ENCODE data around the gene UBE2R2. TPM values are rescaled to one million over a fixed set of nuclear protein-coding genes. Genes with fewer than 3 reads are reported as not detected.

Gene UBE2R2
- total RNA-seq, 4 donors from 2014 or later = 32.5 to 47.3 (median 41.9) TPM

GRCh38 chr9:33921967-33922895, 105.3 kb downstream of the UBE2R2 start:
- Histone ChIP-seq H3K4me1 (peaks cover 14 to 19% of the 10 kb centered on the region in 2 donors), H3K4me3 (no peak overlapping the region), H3K9me3 (no peaks in the 10 kb centered on the region), H3K27ac (peak overlapping the region in 2 of 4 donors; percentile 15 to 38), H3K27me3 (no peaks in the 10 kb centered on the region), H3K36me3 (peaks cover 0 to 57% of the 10 kb centered on the region in 2 donors)
- ATAC-seq = no peak
- DNase-seq = no peak
- in situ Hi-C loops (cut with MboI; ENCODE audit: low sequenced_read_pairs in 4 of 4) (no loop called here), intact Hi-C loops (cut with DNase I; ENCODE audit: low total_unique reads) (no loop called here)
- peak in 4 of 5 experiments; percentile 34 to 58 (median 45) for TF ChIP-seq CTCF (IDR thresholded peaks at IDR 0.05 in 4 of 5, conservative IDR thresholded peaks at IDR 0.05 in 1 of 5)
- no peak for TF ChIP-seq POLR2A (IDR thresholded peaks at IDR 0.05)

- H3K9me3 ChIP-seq = no peaks in the 10 kb centered on the region
- no peak overlapping the region for H3K4me3 ChIP-seq
- H3K4me1 ChIP-seq = peaks cover 14 to 19% of the 10 kb centered on the region in 2 donors
- intact Hi-C loops (cut with DNase I; ENCODE audit: low total_unique reads) (no loop called here), in situ Hi-C loops (cut with MboI; ENCODE audit: low sequenced_read_pairs in 4 of 4) (no loop called here)
- no peak for ATAC-seq
- no peak for DNase-seq
- TF ChIP-seq POLR2A (IDR thresholded peaks at IDR 0.05) = no peak
- TF ChIP-seq CTCF (IDR thresholded peaks at IDR 0.05 in 4 of 5, conservative IDR thresholded peaks at IDR 0.05 in 1 of 5) = no peak
- no peaks in the 10 kb centered on the region for H3K27me3 ChIP-seq
- H3K36me3 ChIP-seq = peaks cover 0 to 57% of the 10 kb centered on the region in 2 donors
- peak overlapping the region in 3 of 4 donors; percentile 47 to 70 (median 61) for H3K27ac ChIP-seq
Measured at GRCh38 chr9:33923079-33923478, 106.1 kb downstream of the UBE2R2 start.

GRCh38 chr9:33923998-33924701, 107.2 kb downstream of the UBE2R2 start:
- DNase-seq = peak in 1 of 2 donors; percentile 39
- ATAC-seq = peak in 1 of 2 donors; percentile 46
- H3K27me3 ChIP-seq = no peaks in the 10 kb centered on the region
- intact Hi-C loops (cut with DNase I; ENCODE audit: low total_unique reads) (no loop called here), in situ Hi-C loops (cut with MboI; ENCODE audit: low sequenced_read_pairs in 4 of 4) (no loop called here)
- H3K4me3 ChIP-seq = no peak overlapping the region
- no peaks in the 10 kb centered on the region for H3K9me3 ChIP-seq
- H3K27ac ChIP-seq = peak overlapping the region; percentile 47 to 70 (median 60)
- no peak for TF ChIP-seq POLR2A (IDR thresholded peaks at IDR 0.05)
- TF ChIP-seq CTCF (IDR thresholded peaks at IDR 0.05 in 4 of 5, conservative IDR thresholded peaks at IDR 0.05 in 1 of 5) = no peak
- H3K36me3 ChIP-seq = peaks cover 0 to 49% of the 10 kb centered on the region in 2 donors
- H3K4me1 ChIP-seq = peaks cover 7 to 19% of the 10 kb centered on the region in 2 donors

- TF ChIP-seq POLR2A (IDR thresholded peaks at IDR 0.05) = no peak
- TF ChIP-seq CTCF (IDR thresholded peaks at IDR 0.05 in 4 of 5, conservative IDR thresholded peaks at IDR 0.05 in 1 of 5) = peak; percentile 30 to 71 (median 49)
- Histone ChIP-seq H3K9me3 (no peaks in the 10 kb centered on the region), H3K27me3 (no peaks in the 10 kb centered on the region), H3K4me1 (peaks cover 7 to 19% of the 10 kb centered on the region in 2 donors), H3K4me3 (no peak overlapping the region), H3K36me3 (peaks cover 0 to 51% of the 10 kb centered on the region in 2 donors), H3K27ac (peak overlapping the region; percentile 47 to 70 (median 60))
- ATAC-seq (peak; percentile 38 to 65), DNase-seq (peak in 1 of 2 donors; percentile 57)
- in situ Hi-C loops (cut with MboI; ENCODE audit: low sequenced_read_pairs in 4 of 4) = loop anchor here in 1 of 4 donors (25.0 kb wide), 1 partner anchor 137 kb away; no protein-coding TSS in a partner anchor
- intact Hi-C loops (cut with DNase I; ENCODE audit: low total_unique reads) = loop anchor here (1.0 kb wide), 1 partner anchor 146 kb away; no protein-coding TSS in a partner anchor
Measured at GRCh38 chr9:33924978-33925797, 108.2 kb downstream of the UBE2R2 start.
